Activated naive CD8-positive, alpha-beta T cell (primary cell): ENCODE data around the gene ALAS1.
"Not testable (repeated sequence)": the region's sequence is repeated elsewhere in the genome, so short reads cannot be mapped to it uniquely, and the experiment has no call there.

ENCODE experiments used
- H3K27ac Mint-ChIP-seq: one replicate; pipeline ENCODE4 v1.8.0; 2021; ENCODE audit warnings: mixed read lengths
- H3K27me3 Mint-ChIP-seq: one replicate; pipeline ENCODE4 v1.8.0; 2021; ENCODE audit warnings: mixed read lengths
- H3K36me3 Mint-ChIP-seq: one replicate; pipeline ENCODE4 v1.8.0; 2021; ENCODE audit warnings: mixed read lengths
- H3K4me1 Mint-ChIP-seq: one replicate; pipeline ENCODE4 v1.8.0; 2021; ENCODE audit warnings: low read depth, mixed read lengths
- H3K4me3 Mint-ChIP-seq: one replicate; pipeline ENCODE4 v1.8.0; 2021; ENCODE audit warnings: mild to moderate bottlenecking, mixed read lengths
- H3K9me3 Mint-ChIP-seq: one replicate; pipeline ENCODE4 v1.8.0; 2021; ENCODE audit warnings: low read depth, mixed read lengths

Gene ALAS1

DNA sequence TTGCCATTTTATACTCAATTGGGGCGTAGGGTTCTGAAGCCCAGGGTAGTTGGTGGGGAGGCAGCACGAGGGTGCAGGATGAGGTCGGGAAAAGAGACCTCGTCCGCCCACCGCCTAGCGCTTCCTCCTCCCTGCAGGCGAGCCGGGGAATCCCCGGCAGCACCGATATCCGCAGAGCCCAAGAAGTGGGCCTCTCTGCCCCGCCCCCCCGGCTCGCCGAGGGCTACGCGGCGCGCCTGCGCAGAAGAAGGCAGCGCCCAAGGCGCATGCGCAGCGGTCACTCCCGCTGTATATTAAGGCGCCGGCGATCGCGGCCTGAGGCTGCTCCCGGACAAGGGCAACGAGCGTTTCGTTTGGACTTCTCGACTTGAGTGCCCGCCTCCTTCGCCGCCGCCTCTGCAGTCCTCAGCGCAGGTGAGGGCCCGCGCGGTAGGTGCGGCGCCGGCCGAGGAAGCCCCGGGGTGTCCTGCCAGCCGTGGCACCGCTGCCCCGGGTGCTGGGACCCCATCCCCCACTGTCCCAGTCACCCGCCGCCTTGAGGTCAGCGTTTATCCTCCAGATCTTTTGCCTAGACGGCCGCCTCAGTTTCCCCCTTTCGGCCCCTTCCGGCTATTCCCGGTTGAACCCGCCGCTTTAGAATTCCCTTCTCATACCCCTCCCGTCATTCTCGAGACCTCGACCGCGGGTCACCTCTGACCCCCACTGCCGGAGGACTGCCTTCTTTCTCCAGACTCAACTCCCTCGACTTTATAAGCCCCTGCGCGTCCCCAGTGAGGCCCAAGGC lies at the start of gene ALAS1:
Gene ALAS1, plus strand, starts transcription at position 319 of the 784 bp plus-strand sequence. CDS start 1,082 bp downstream, outside the sequence.
- H3K36me3 Mint-ChIP-seq: peaks cover 3% of the 10 kb centered on the region
- no peaks in the 10 kb centered on the region for H3K9me3 Mint-ChIP-seq
- peak within 1 kb of the TSS; percentile 90 for H3K27ac Mint-ChIP-seq
- no peaks in the 10 kb centered on the region for H3K27me3 Mint-ChIP-seq
- peak within 1 kb of the TSS; percentile 96 for H3K4me3 Mint-ChIP-seq
- H3K4me1 Mint-ChIP-seq: peaks cover 51% of the 10 kb centered on the region

DNA sequence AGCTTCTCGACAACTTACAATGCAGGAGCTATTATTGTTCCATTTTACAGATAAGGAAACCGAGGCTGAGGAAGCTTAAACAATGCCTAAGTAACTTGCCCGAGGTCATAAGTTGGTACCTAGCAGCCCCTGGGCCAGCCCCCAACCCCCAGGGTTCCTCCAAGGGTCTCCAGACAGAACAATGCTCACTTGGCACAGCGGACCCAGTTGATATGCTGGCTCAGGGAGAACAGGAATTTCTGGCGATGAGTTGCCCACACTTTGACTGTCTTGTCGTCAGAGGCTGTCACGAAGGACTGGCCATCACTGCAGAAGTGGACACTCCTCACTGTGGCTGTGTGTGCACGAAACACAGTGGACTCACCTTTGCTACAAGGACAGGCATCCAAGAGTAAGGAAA lies 48.9 kb upstream of the ALAS1 start:
- no peaks in the 10 kb centered on the region for H3K9me3 Mint-ChIP-seq
- no peaks in the 10 kb centered on the region for H3K27me3 Mint-ChIP-seq
- H3K4me1 Mint-ChIP-seq: peaks cover 5% of the 10 kb centered on the region
- no peak overlapping the region for H3K4me3 Mint-ChIP-seq
- H3K27ac Mint-ChIP-seq: no peak overlapping the region
- H3K36me3 Mint-ChIP-seq: no peaks in the 10 kb centered on the region

DNA sequence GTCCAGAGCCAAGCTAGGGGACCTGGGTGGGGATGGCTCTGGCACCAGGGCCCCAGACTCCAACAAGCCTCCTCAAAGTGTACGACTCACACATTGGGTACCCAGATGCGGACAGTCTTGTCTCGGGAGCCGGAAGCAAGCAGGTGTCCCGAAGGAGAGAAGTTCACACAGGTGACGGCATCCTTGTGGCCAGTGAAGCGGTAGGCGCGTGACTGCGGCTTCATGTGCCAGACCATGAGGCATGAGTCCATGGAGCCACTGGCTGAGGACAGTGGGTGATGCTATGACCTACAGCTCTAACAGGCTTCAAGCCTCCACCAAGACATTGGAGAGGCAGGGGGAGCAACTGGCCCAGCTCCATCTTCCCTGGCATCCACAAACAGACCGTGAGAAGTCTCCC lies 48.2 kb upstream of the ALAS1 start:
- Mint-ChIP-seq H3K27ac (no peak overlapping the region), H3K27me3 (no peaks in the 10 kb centered on the region), H3K36me3 (no peaks in the 10 kb centered on the region), H3K4me1 (peaks cover 1% of the 10 kb centered on the region), H3K4me3 (no peak overlapping the region), H3K9me3 (no peaks in the 10 kb centered on the region)

DNA sequence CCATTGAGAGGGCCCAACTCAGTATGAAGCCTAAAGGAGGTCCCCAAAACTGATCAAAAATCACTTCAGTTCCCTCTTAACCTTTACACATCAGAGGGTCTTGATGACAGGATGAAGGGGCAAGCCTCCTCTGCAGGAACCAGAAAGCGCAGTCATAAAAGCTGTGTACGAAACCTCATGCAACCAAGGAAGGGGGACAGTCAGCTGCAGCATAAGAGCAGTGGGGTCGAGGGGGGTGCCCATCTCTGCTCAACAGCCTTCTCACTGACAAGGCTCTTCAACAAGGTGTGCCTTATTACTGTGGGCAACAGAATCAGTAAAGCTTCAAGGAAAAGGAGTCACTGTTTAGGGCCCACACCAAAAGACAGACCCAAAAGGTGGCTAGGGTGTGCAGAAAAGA lies 47.6 kb upstream of the ALAS1 start:
- no peak overlapping the region for H3K27ac Mint-ChIP-seq
- H3K4me1 Mint-ChIP-seq: peaks cover 4% of the 10 kb centered on the region
- no peaks in the 10 kb centered on the region for H3K9me3 Mint-ChIP-seq
- no peaks in the 10 kb centered on the region for H3K36me3 Mint-ChIP-seq
- H3K4me3 Mint-ChIP-seq: no peak overlapping the region
- H3K27me3 Mint-ChIP-seq: no peaks in the 10 kb centered on the region

DNA sequence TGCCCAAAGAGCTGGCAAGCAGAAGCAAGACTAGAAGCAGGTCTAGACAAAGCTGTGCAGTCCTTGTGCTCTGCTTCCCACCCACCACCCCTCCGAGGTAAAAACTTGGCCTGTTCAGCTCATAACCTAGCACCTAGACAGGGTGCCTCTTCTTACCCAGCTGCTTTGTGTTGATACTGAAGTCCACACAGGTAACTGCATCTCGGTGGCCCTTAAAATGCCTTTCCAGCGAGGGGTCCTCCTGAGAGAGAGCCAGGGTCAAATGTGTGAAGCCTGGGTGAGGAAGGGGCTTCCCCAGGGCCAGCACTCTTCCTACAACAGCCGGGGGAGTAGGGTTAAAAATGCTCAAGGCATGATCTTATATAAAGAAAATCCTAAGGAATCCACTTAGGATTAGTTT lies 47.1 kb upstream of the ALAS1 start:
- no peaks in the 10 kb centered on the region for H3K9me3 Mint-ChIP-seq
- H3K27ac Mint-ChIP-seq: no peak overlapping the region
- no peaks in the 10 kb centered on the region for H3K36me3 Mint-ChIP-seq
- H3K4me1 Mint-ChIP-seq: peaks cover 8% of the 10 kb centered on the region
- H3K27me3 Mint-ChIP-seq: no peaks in the 10 kb centered on the region
- H3K4me3 Mint-ChIP-seq: no peak overlapping the region

DNA sequence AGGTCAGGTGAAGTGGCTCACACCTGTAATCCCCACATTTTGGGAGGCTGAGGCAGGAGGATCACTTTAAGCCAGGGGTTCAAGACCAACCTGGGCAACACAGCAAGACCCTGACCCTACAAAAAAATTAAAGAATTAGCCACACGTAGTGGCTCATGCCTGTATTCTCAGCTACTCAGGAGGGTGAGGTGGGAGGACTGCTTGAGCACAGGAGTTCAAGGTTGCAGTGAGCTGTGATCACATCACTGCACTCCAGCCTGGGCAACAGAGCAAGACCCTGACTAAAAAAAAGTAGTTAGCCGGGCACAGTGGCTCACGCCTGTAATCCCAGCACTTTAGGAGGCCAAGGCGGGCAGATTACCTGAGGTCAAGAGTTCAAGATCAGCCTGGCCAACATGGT lies 46.0 kb upstream of the ALAS1 start:
- H3K27ac Mint-ChIP-seq, H3K27me3 Mint-ChIP-seq, H3K4me3 Mint-ChIP-seq: not testable (repeated sequence)

DNA sequence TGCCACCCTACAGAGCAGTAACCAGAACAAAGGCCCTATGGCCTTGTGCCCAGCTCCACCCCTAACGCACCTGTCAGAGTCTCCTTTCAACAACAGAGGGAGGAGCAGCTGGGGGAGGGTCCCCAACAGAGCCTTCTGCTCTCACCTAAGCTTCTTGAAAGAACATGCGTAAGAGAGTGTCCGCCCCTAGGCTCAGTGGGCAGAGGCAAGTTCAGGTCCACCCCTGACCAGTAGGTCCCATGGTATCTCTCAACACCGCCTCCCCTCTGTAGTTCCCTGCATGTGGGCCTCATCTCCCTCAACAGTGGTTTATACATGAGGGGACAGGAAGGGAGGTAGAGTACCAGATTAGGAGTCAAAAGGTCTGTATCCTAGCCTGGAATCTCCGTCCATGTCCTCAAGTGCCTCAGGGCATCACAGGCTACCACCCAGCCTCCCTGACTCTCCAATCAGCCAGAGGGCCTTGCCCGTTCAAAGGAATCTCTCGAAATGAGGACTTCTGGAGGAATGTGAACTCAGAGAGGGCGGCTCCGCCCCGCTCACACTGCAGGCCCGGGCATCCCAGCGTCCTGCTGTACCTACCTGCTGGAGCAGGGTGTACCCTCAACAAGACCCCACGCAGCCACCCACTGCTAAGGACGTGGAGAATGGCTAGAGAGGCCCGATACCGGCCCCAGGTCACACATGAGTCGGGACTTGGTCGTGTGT lies 44.4 kb upstream of the ALAS1 start:
- peak overlapping the region; percentile 91 for H3K4me3 Mint-ChIP-seq
- peaks cover 8% of the 10 kb centered on the region for H3K4me1 Mint-ChIP-seq
- no peaks in the 10 kb centered on the region for H3K36me3 Mint-ChIP-seq
- H3K27me3 Mint-ChIP-seq: no peaks in the 10 kb centered on the region
- H3K9me3 Mint-ChIP-seq: no peaks in the 10 kb centered on the region
- no peak overlapping the region for H3K27ac Mint-ChIP-seq

More for the DNA sequence above, 46.0 kb upstream of the ALAS1 start:
- H3K9me3 Mint-ChIP-seq, H3K4me1 Mint-ChIP-seq, H3K36me3 Mint-ChIP-seq: not testable (repeated sequence)

DNA sequence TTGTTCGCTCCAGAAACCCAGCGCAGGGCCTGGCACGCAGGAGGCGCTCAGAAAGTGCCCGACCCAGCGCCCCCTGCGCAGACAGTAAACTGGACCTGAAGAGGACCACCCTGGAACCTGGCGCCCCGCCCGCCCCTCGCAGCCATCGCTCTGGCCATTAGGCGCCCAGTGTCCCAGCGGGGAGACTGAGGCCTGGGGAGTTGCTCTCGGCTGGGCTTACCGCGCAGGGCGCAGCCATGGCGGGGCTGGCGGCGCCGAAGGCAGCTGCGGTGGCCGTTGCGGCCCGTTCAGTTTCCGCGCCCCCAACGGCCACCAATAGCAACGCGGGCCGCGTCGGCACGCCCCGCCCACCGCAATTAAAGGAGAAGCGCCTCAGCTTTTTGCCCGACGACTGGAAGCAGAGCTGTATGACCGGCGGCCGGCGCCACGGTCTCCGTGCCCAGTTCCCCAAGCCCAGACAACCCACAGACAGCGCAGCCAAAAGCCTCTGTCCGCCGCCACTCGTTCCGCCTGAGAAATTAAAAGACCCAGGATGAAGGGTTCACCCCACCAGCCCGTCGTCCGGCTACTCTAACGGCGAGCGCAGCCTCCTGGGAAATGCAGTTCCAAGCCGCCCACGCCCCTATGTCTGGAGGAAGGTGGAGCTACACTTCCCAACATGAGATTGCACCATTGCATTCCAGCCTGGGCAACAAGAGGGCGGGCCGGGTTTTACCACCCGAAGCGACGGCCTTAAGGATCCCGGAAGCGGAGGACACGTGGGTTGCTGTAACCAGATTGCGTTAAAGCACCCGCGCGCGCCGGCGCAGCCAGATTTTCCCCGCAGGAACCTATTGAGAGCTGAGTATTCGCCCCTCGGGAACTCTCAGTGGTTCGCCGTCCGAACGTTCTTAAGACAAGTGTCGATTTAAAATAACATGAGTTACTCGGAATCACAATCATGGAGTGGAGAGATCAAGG lies 43.5 kb upstream of the ALAS1 start, which contains the start of gene POC1A:
Gene POC1A, minus strand, starts transcription at position 289 of the 960 bp plus-strand sequence. Its CDS starts 51 bp downstream, at position 238.
- H3K27ac Mint-ChIP-seq: peak within 1 kb of the TSS; percentile 96
- H3K36me3 Mint-ChIP-seq: no peaks in the 10 kb centered on the region
- no peaks in the 10 kb centered on the region for H3K9me3 Mint-ChIP-seq
- no peaks in the 10 kb centered on the region for H3K27me3 Mint-ChIP-seq
- H3K4me3 Mint-ChIP-seq: peak within 1 kb of the TSS; percentile 91
- peaks cover 8% of the 10 kb centered on the region for H3K4me1 Mint-ChIP-seq

DNA sequence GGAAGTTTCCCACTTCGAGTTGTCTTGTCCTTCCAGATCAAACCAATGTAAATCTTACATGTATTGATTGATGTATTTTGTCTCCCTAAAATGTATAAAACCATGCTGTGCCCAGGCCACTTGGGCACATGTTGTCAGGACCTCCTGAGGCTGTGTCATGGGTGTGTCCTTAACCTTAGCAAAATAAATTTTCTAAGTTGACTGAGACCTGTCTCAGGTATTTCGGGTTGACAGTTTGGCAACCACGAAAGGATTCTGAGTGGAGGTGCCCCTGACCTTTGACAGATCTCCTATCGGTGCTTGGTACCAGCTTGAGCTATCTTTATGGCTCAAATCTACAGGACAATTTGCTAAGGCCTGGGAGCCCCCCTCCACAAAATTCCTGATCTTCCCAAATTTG lies 42.0 kb upstream of the ALAS1 start:
- Mint-ChIP-seq H3K27ac (peak overlapping the region; percentile 30), H3K4me1 (peaks cover 8% of the 10 kb centered on the region), H3K9me3 (no peaks in the 10 kb centered on the region), H3K27me3 (no peaks in the 10 kb centered on the region), H3K36me3 (no peaks in the 10 kb centered on the region), H3K4me3 (peak overlapping the region; percentile 66)

DNA sequence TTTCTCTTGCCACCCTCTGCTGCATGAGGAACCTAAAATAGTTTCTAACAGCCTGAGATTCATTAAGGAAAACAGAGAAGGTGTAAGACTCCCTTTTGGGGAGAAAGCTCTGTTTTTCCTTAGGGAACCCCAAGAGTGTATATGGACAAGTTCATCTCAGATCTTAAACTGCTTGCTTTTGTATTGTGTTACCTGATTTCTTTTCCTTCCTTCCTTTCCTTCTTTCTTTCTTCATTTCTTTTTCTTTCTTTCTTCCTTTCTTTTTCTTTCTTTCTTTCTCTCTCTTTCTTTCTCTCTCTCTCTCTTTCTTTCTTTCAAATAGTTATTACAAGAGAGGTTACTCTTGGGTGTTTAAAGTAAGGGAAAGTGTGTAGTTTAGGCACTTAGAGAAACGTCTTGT lies 38.5 kb upstream of the ALAS1 start:
- Mint-ChIP-seq H3K4me3 (no peak overlapping the region), H3K9me3 (no peaks in the 10 kb centered on the region), H3K36me3 (no peaks in the 10 kb centered on the region), H3K27ac (no peak overlapping the region), H3K4me1 (peaks cover 8% of the 10 kb centered on the region), H3K27me3 (no peaks in the 10 kb centered on the region)

DNA sequence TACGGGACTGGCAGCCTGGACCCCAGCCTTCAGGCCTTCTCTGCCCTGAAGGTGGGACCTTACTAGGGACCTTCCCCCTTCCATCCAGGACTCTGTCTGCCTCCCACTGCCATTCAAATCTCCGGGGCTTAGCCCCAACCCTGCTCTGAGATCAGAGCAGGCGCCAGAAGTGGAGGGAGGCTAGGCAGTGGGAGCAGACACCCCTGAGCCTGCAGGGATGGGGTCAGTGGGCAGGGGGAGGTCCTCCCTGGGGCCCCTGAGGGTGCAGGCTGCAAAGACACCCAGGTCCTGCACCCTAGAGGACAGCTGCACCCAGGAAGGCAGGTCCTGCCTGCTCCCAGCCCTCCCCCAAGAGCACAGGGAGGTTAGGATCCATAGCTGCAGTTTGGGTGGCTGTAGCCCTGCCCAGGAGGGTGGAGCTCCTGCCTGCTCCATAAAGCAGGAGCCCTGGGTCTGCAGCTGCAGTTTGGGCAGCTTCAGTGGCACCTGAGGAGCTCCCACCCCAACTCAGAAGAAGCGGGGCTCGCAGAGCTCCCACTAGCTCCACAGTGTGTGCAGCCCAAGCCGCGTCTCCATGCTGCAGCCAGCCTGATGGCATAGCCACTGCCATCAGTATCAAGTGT lies 35.6 kb upstream of the ALAS1 start:
- Mint-ChIP-seq H3K27me3 (no peaks in the 10 kb centered on the region), H3K36me3 (peaks cover under 1% of the 10 kb centered on the region), H3K9me3 (no peaks in the 10 kb centered on the region), H3K4me1 (no peaks in the 10 kb centered on the region), H3K4me3 (no peak overlapping the region), H3K27ac (no peak overlapping the region)

DNA sequence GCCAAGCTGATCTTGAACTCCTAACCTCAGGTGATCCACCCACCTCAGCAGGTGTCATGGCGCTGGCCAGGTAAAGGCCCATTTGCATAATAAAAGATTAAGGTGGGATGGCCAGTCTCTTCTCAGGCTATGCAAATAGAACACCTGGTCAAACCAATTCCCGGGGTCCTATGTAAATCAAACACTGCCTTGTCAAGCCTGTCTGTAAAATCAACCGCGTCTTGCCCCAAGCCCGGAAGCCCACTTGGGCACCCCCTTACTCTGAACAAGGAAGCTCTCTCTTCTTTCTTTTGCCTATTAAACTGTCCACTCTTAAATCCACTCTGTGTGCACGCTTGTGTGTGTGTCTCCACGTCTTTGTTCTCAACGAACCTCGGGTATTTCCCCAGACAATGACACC lies 30.7 kb upstream of the ALAS1 start:
- Mint-ChIP-seq H3K27me3 (no peaks in the 10 kb centered on the region), H3K27ac (no peak overlapping the region), H3K4me3 (no peak overlapping the region), H3K9me3 (no peaks in the 10 kb centered on the region), H3K4me1 (peaks cover 3% of the 10 kb centered on the region), H3K36me3 (peaks cover 2% of the 10 kb centered on the region)

DNA sequence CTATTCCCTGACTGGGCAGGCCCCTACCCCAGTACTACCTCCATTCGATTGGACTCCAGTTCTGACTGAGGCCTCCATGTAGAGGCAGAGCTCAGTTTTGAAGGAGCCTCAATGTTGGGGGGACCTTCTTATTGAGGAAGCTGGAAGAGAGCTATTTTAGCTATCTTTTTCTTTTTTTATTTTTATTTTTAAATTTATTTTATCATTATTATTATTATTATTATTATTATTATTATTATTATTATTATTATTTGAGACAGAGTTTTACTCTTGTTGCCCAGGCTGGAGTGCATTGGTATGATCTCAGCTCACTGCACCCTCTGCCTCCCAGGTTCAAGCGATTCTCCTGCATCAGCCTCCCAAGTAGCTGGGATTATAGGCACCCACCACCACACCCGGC lies 27.7 kb upstream of the ALAS1 start:
- not testable (repeated sequence) for H3K36me3 Mint-ChIP-seq, H3K4me3 Mint-ChIP-seq, H3K27ac Mint-ChIP-seq, H3K9me3 Mint-ChIP-seq, H3K27me3 Mint-ChIP-seq, H3K4me1 Mint-ChIP-seq

DNA sequence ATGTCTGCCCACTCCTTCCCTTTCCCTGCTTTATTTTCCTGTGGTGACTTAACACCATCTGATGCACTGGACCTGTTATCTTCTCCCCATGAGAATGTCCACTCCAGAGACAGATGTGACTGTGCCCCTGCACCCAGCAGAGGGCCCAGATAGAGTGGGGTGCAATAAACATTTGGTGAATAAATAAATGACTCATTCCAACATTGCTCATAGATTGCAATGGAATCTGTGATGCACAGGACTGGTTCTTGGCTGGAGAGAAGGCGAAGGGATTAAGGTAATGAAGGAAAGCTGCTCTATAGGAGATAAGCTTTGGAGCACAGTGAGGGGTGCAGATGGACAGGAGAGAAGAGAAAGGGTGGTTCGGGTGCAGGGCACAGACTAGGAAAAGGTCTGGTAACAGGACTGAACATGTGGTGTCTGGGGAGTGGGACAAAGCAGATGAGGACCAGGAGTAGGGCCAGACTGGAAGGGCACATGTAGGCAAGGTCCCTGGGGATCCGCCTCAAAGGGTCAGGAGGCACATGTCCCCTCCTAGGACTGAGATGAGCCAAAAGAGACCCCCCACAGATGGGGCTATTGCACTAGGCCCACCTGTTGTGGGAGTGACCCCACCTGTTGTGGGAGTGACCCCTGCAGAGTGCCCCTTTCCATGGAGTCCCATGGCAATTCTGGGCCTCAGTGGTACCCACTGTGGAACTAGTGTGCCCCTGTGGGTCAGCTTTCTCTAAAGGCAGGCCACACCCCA lies 26.3 kb upstream of the ALAS1 start:
- H3K4me1 Mint-ChIP-seq: peaks cover 3% of the 10 kb centered on the region
- H3K36me3 Mint-ChIP-seq: peaks cover 2% of the 10 kb centered on the region
- H3K27me3 Mint-ChIP-seq: no peaks in the 10 kb centered on the region
- H3K9me3 Mint-ChIP-seq: no peaks in the 10 kb centered on the region
- H3K4me3 Mint-ChIP-seq: no peak overlapping the region
- no peak overlapping the region for H3K27ac Mint-ChIP-seq
